Left ventricle myocardium inferior (tissue), 1 donor: ENCODE data around the gene SLC5A10. TPM values are rescaled to one million over a fixed set of nuclear protein-coding genes. Genes with fewer than 3 reads are reported as not detected.

Experiments used
- DNase-seq: peaks from one replicate; pipeline ENCODE4 v3.0.0-alpha.2; 2020
- H3K27ac ChIP-seq: fragments of 200-600 bp; replicated peaks from 2 replicates; pipeline ENCODE4 v1.8.0; 2021
- H3K27me3 ChIP-seq: fragments of 200-600 bp; 2 replicates; pipeline ENCODE4 v1.8.0; 2021; ENCODE audit warnings: low read depth
- H3K36me3 ChIP-seq: fragments of 200-600 bp; 2 replicates; pipeline ENCODE4 v1.8.0; 2021
- H3K4me1 ChIP-seq: fragments of 200-600 bp; 2 replicates; pipeline ENCODE4 v1.8.0; 2021
- H3K4me3 ChIP-seq: fragments of 200-600 bp; 2 replicates; pipeline ENCODE4 v1.8.0; 2021; ENCODE audit warnings: mild to moderate bottlenecking, moderate library complexity
- H3K9me3 ChIP-seq: fragments of 200-600 bp; replicated peaks from 2 replicates; pipeline ENCODE4 v1.8.0; 2021
- CTCF ChIP-seq: fragments of 200-600 bp; IDR thresholded peaks from 2 replicates; pipeline ENCODE4 v1.8.0; 2021; ENCODE audit warnings: antibody characterized with exemption, mild to moderate bottlenecking, borderline replicate concordance
- intact Hi-C: fragments of 100-400 bp; cut with micrococcal nuclease; formaldehyde crosslinking; loops from one replicate; pipeline ENCODE4 v1.11.0; 2022
- total RNA-seq: library from RNA; stranded (reverse); fragmentation: NEBNext Ultra II Directional; extraction: Animal tissue kit (Norgen Biotek cat#: 25700); gene quantifications from one replicate; pipeline ENCODE4 v1.2.1, GENCODE V29; 2021
- donor health status: DM: no; HTN: yes; CAD: no; lungs with severe emphysema.

The SLC5A10 gene
- total RNA-seq, 1 donor from 2014 or later = not detected

GRCh38 chr17:18992454-18993130, 40.6 kb downstream of the SLC5A10 start:
- intact Hi-C loops = no loop called here
- Histone ChIP-seq H3K4me3 (no peak overlapping the region), H3K9me3 (peaks cover 17% of the 10 kb centered on the region)

GRCh38 chr17:18993905-18994526, 42.1 kb downstream of the SLC5A10 start:
- H3K4me3 ChIP-seq = no peak overlapping the region
- no peak for DNase-seq
- no peaks in the 10 kb centered on the region for H3K27me3 ChIP-seq
- H3K36me3 ChIP-seq = no peaks in the 10 kb centered on the region
- H3K4me1 ChIP-seq = no peaks in the 10 kb centered on the region
- H3K9me3 ChIP-seq = peaks cover 17% of the 10 kb centered on the region
- intact Hi-C loops = no loop called here
- H3K27ac ChIP-seq = no peak overlapping the region
- no peak for TF ChIP-seq CTCF

More at GRCh38 chr17:18992454-18993130, 40.6 kb downstream of the SLC5A10 start:
- DNase-seq = no peak
- Histone ChIP-seq H3K4me1 (peaks cover 12% of the 10 kb centered on the region), H3K36me3 (no peaks in the 10 kb centered on the region), H3K27me3 (no peaks in the 10 kb centered on the region), H3K27ac (no peak overlapping the region)
- TF ChIP-seq CTCF = no peak

- peaks cover 17% of the 10 kb centered on the region for H3K9me3 ChIP-seq
- no peak overlapping the region for H3K27ac ChIP-seq
- H3K4me1 ChIP-seq = no peaks in the 10 kb centered on the region
- H3K27me3 ChIP-seq = no peaks in the 10 kb centered on the region
- no peak overlapping the region for H3K4me3 ChIP-seq
- intact Hi-C loops = no loop called here
- H3K36me3 ChIP-seq = no peaks in the 10 kb centered on the region
- no peak for TF ChIP-seq CTCF
- no peak for DNase-seq
Measured at GRCh38 chr17:18994631-18995030, 42.7 kb downstream of the SLC5A10 start.

GRCh38 chr17:18995220-18995619, 43.3 kb downstream of the SLC5A10 start:
- DNase-seq = no peak
- Histone ChIP-seq H3K4me3 (no peak overlapping the region), H3K36me3 (no peaks in the 10 kb centered on the region), H3K9me3 (peaks cover 17% of the 10 kb centered on the region), H3K27ac (no peak overlapping the region), H3K27me3 (no peaks in the 10 kb centered on the region), H3K4me1 (no peaks in the 10 kb centered on the region)
- TF ChIP-seq CTCF = no peak
- intact Hi-C loops = no loop called here

GRCh38 chr17:18996458-18996857, 44.5 kb downstream of the SLC5A10 start:
- TF ChIP-seq CTCF = no peak
- no peak for DNase-seq
- intact Hi-C loops = no loop called here
- Histone ChIP-seq H3K27ac (no peak overlapping the region), H3K4me1 (no peaks in the 10 kb centered on the region), H3K27me3 (no peaks in the 10 kb centered on the region), H3K36me3 (no peaks in the 10 kb centered on the region), H3K4me3 (no peak overlapping the region), H3K9me3 (peaks cover 17% of the 10 kb centered on the region)
